RWPE1 (cell line): ENCODE results near the gene POU6F2.

Source experiments
- CTCF ChIA-PET: fragments of 350-600 bp; sonication (Branson Sonifier 250); formaldehyde crosslinking; extraction: SDS; loops from one replicate; lab custom pipeline; 2021; lab: Yijun Ruan, JAX
- POLR2A ChIA-PET: fragments of 400-600 bp; formaldehyde crosslinking; extraction: SDS; loops from one replicate; lab custom pipeline; 2020; ENCODE audit warnings: antibody characterized with exemption; ENCODE audit not compliant: low non-redundant PET; lab: Yijun Ruan, JAX
- DNase-seq: peaks from one replicate; pipeline ENCODE4 v3.0.0; 2012; ENCODE audit warnings: low spot score
- H3K27ac ChIP-seq: fragments of 450-650 bp; 2 replicates; pipeline ENCODE4 v1.5.1; 2017
- TF ChIP-seq, protein P1 (sequence below): fragments of 450-650 bp; conservative IDR thresholded peaks from 2 replicates; pipeline ENCODE4 v1.5.1; 2017; ENCODE audit warnings: low read depth, mild to moderate bottlenecking

POU6F2 gene

DNA sequence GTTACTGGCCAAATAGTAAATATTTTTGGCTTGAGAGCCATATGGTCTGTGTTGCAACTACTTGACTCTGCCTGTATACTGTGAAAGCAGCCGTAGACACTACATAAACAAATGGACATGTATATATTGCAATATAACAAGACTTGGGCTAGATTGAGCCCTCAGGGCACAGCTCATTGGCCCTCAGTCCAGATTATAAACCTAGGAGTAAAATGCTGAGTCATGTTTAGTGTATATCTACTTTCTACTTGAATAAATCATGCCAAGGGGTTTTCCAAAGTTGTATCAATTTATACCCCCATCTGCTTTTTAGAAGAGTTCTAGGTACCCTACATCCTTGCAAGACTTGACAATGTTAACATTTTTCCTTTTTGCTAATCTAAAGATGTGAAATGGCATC lies 27.4 kb upstream of the POU6F2 start:
- ChIA-PET CTCF (no interaction called here), POLR2A (no interaction called here)
- no peak overlapping the region for H3K27ac ChIP-seq
- no peak for DNase-seq
- TF ChIP-seq, protein P1, sequence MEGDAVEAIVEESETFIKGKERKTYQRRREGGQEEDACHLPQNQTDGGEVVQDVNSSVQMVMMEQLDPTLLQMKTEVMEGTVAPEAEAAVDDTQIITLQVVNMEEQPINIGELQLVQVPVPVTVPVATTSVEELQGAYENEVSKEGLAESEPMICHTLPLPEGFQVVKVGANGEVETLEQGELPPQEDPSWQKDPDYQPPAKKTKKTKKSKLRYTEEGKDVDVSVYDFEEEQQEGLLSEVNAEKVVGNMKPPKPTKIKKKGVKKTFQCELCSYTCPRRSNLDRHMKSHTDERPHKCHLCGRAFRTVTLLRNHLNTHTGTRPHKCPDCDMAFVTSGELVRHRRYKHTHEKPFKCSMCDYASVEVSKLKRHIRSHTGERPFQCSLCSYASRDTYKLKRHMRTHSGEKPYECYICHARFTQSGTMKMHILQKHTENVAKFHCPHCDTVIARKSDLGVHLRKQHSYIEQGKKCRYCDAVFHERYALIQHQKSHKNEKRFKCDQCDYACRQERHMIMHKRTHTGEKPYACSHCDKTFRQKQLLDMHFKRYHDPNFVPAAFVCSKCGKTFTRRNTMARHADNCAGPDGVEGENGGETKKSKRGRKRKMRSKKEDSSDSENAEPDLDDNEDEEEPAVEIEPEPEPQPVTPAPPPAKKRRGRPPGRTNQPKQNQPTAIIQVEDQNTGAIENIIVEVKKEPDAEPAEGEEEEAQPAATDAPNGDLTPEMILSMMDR: no peak

DNA sequence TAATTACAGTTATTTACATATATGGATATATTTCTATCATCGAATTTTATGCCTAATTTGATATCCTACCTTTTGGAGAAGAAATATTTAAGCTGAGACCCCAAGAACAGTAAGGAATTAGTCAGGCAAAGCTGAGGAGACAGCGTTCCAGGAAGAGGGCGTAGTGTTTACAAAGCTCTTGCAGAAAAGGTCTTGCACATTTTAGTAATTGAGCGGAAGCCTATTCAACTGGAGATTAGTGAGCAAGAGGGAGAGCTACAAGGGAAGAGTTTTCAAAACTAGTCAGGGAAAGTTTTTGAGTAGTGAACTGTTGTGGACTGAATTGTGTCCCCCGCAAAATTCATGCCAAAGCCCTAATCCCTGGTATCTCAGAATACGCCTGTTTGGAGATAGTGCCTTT lies 26.5 kb upstream of the POU6F2 start:
- H3K27ac ChIP-seq: no peak overlapping the region
- TF ChIP-seq, protein P1: no peak
- POLR2A ChIA-PET: no interaction called here
- DNase-seq: no peak
- CTCF ChIA-PET: no interaction called here

DNA sequence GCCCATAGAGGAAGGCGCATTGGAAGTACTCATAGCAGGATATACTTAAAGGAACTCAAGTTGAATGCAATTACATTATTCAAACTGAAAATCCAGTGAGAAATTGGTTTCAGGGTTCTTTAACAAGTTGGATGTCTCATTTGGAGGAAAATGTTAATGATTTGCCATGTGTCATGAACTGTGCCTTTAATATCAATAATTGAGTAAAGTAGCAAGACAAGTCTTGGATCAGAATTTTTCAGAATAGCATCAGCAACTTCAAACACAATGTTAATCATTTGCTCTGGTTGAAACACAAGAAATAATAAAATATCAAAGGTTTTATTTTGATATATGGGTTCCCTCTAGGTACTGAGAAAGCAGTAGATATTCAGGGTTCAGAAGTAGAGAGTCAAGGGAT lies 24.5 kb upstream of the POU6F2 start:
- ChIA-PET POLR2A (no interaction called here), CTCF (no interaction called here)
- no peak overlapping the region for H3K27ac ChIP-seq
- DNase-seq: no peak
- TF ChIP-seq, protein P1: no peak

GRCh38 chr7:38953971-38954370 lies 23.7 kb upstream of the POU6F2 start:
- H3K27ac ChIP-seq: no peak overlapping the region
- TF ChIP-seq, protein P1: no peak
- ChIA-PET POLR2A (no interaction called here), CTCF (interaction anchor here (0.6 kb wide), 1 partner anchor 237 kb away, joined by 3 read pairs; no protein-coding TSS in a partner anchor)
- no peak for DNase-seq

DNA sequence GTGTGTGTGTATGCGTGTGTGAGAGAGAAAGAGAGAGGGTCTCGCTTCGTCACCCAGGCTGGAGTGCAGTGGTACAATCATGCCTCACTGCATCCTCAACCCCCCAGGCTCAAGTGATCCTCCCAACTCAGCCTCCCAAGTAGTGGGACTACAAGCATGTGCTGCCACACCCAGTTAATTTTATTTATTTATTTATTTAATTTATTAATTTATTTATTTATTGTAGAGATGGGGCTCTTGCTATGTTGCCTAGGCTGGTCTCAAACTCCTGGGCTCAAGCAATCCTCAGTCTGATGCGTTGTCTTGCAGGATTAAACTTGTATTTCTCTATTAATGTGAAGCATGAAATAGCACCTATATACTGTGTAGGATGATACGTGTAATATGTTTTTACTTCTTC lies 21.8 kb upstream of the POU6F2 start:
- no peak for DNase-seq
- no peak overlapping the region for H3K27ac ChIP-seq
- ChIA-PET POLR2A (no interaction called here), CTCF (no interaction called here)
- TF ChIP-seq, protein P1: no peak

DNA sequence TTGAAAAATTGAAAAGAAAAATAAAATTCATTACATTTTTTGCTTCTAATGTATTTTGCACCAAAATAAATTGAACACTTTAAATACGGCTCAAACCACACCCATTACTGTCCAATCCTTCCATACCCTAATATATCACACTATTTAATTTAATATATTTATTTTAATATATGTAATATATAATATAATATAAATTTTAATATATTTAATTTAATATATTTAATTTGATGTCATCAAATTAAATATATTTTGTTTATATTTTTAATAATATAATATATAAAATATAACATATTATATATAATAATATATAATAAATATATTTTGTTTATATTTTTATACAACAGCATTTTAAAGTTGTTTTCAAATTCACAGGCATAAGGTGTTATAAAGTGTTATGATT lies 15.7 kb upstream of the POU6F2 start:
- ChIA-PET CTCF (no interaction called here), POLR2A (no interaction called here)
- DNase-seq: no peak
- TF ChIP-seq, protein P1: no peak
- no peak overlapping the region for H3K27ac ChIP-seq

DNA sequence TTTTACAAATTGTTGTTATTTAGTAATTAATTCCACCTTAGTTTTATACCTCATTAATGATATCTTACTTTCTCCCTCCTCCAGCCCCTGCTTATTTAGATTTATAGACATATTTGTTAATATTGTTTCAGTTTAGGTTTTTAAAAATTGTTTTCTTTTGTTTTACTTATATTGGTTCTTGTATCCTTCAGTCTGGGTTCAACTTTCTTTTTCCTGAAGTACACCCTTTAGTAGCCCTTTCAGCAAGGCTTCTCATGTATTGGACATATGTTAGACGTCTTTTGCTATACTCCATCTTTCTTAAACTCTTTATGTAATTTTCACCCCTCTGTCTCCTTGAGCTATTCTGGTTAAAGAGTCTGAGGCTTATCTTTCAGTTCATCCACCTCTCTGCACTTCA lies 12.8 kb upstream of the POU6F2 start:
- POLR2A ChIA-PET: no interaction called here
- CTCF ChIA-PET: no interaction called here
- DNase-seq: no peak
- TF ChIP-seq, protein P1: no peak
- H3K27ac ChIP-seq: no peak overlapping the region
